GM12874 (cell line): Measurements from ENCODE around the gene SLC30A4.

Experiments
- TF ChIP-seq, protein P1 (sequence below): IDR thresholded peaks from 2 replicates; pipeline ENCODE4 v1.5.1; 2011; ENCODE audit warnings: low read depth, mild to moderate bottlenecking, control low read depth, low read length, moderate library complexity; ENCODE audit not compliant: insufficient read depth

Gene SLC30A4

GRCh38 chr15:45458746-45459403 lies 63.7 kb downstream of the SLC30A4 start:
- TF ChIP-seq, protein P1, sequence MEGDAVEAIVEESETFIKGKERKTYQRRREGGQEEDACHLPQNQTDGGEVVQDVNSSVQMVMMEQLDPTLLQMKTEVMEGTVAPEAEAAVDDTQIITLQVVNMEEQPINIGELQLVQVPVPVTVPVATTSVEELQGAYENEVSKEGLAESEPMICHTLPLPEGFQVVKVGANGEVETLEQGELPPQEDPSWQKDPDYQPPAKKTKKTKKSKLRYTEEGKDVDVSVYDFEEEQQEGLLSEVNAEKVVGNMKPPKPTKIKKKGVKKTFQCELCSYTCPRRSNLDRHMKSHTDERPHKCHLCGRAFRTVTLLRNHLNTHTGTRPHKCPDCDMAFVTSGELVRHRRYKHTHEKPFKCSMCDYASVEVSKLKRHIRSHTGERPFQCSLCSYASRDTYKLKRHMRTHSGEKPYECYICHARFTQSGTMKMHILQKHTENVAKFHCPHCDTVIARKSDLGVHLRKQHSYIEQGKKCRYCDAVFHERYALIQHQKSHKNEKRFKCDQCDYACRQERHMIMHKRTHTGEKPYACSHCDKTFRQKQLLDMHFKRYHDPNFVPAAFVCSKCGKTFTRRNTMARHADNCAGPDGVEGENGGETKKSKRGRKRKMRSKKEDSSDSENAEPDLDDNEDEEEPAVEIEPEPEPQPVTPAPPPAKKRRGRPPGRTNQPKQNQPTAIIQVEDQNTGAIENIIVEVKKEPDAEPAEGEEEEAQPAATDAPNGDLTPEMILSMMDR, result peak; percentile 77

GRCh38 chr15:45457641-45458539 lies 64.7 kb downstream of the SLC30A4 start:
- TF ChIP-seq, protein P1, result peak; percentile 54; the same call in 1 of the 2 replicates

DNA sequence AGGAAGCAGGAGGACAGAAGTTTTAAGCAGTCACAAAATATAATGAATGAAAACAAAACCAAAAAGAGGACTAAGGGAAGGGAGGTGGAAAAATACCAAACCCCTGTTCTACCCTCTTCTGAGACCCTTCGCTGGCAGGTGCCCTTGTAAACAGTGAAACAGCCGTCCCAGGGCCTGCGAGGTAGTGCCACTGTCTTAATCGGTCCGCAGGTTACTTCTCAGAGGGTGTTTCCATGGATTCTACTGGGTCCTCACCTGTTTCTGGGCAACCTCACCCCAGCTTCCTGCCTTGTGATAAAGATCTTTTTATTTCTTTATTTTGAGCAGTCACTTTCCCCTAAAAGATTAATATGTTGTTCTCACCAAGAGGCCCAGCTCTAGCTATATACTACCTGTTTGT lies 65.3 kb downstream of the SLC30A4 start:
- TF ChIP-seq, protein P1, result no peak

DNA sequence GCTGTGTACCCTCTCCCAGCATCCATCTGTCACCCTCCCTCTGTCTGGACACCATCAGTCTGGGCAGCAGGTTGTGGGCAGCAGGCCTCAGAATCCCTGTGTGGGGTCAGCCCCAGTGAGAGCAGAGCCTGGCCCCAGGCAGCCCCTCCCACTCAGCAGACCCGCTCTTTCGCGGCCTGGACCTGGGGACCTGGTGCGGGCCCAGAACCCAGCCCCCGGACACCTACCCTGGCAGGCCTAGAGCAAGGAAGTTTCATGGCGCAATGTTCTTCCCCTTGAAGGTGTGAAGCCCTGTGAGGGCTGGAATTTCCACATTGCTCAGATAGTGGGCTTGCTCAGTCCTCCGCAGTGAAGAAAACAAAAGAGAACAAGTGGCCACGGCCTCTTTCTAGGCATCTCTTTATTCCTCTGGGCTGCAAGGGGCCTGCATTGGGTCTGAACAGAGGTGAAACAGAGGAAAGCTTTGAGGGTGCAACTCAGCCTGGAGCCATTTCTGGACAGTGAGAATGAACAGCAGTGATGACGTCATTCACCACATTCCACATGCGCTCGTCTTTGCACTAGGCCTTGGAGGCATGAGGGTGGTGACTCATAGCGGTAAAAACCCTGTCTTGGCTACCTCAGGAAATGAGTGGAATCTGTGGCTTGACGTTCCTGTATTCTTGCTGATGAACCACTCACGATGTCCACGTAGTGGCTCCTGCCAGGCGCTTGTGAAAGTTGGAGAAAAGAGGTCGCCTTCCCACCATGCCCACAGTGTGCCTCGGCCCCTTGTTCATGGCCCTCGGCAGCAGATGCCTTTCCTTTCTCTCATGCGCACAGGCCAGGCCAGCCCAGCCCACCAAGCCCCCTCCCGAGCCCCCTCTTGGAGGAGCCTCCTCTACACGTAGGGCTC lies 66.1 kb downstream of the SLC30A4 start:
- TF ChIP-seq, protein P1, result no peak

DNA sequence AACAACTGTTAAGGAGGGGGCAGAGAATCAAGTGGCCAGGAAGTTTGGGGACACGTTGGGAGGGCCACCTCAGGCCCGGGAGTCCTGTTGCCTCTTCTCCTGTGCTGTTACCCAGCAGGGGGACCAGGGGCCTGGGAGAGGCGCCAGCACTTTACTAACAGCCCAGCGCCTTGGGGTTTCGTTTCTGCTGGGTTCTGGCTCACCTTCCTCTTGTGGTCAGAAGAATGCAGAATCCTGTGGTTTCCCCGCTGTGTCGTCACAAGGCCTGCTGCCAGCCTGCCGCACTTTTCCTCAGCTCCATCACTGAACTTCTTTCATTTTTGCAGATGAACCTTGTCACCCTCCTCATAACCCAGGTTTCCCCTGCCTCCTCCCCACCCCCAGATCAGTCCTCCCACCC lies 67.7 kb downstream of the SLC30A4 start:
- TF ChIP-seq, protein P1, result 0 out of 2 replicates have a peak, but pooled peaks have one; percentile 3

DNA sequence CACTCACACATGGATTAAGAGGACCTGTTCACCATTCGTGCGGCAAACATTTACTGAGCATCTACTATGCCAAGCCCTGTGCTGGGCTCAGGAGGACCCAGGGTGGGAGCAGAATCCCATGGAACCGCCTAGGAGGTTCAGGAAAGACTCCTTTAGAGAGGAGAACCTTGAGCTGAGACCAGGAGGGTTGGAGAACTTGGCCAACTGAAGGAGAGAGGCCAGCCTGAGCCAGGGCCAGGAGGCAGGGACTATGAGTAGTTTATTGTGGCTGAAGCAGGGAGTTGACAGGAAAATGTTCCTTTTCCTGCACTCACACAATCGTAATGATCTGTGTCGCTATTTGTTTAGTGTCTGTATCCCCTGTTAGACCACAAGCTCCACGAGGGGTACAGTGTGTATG lies 71.3 kb downstream of the SLC30A4 start:
- TF ChIP-seq, protein P1, result no peak
